ENCODE results near the gene ING3. TPM values are rescaled to one million over a fixed set of nuclear protein-coding genes. Genes with fewer than 3 reads are reported as not detected.

ING3 gene
- total and polyA plus RNA-seq, 9 of the 15 experiments (the other 6 are each of a cell fraction or from before 2014, with no cell fraction given) = 22.8 to 233 (median 50.4) TPM

DNA sequence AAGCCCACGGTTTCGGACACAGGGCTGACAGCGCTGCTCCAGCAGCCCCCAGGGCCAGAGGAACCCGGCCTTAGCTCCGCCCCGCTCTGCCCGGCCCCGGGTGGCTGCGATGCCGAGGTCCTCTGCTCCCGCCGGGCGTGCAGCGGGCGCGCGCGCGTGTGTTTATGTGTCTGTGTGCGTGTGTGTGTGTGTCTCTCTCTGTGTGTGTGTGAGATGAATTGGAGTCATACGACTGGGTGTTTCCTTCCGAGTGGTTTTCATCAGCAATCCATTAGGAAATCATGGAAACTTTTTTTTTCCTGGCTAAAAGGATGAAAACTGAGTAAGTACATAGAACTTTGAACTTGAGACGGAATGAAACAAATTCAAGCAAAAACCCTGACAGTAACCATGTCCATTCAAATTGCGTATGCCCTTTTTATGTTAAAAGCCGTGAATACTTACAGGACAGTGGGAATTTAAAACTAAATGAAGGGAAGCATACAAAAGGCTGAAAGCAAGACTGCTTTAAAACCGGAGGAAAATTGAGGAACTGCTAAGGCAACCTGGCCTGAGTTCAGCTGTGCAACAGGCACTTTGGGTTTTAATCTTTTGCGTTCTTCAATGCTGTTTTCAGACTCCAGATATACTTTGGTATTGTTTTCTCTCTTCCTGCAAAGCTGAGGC lies 38.1 kb downstream of the ING3 start, which contains the start of gene CPED1 (continued):
- TF ChIP-seq, protein P1, sequence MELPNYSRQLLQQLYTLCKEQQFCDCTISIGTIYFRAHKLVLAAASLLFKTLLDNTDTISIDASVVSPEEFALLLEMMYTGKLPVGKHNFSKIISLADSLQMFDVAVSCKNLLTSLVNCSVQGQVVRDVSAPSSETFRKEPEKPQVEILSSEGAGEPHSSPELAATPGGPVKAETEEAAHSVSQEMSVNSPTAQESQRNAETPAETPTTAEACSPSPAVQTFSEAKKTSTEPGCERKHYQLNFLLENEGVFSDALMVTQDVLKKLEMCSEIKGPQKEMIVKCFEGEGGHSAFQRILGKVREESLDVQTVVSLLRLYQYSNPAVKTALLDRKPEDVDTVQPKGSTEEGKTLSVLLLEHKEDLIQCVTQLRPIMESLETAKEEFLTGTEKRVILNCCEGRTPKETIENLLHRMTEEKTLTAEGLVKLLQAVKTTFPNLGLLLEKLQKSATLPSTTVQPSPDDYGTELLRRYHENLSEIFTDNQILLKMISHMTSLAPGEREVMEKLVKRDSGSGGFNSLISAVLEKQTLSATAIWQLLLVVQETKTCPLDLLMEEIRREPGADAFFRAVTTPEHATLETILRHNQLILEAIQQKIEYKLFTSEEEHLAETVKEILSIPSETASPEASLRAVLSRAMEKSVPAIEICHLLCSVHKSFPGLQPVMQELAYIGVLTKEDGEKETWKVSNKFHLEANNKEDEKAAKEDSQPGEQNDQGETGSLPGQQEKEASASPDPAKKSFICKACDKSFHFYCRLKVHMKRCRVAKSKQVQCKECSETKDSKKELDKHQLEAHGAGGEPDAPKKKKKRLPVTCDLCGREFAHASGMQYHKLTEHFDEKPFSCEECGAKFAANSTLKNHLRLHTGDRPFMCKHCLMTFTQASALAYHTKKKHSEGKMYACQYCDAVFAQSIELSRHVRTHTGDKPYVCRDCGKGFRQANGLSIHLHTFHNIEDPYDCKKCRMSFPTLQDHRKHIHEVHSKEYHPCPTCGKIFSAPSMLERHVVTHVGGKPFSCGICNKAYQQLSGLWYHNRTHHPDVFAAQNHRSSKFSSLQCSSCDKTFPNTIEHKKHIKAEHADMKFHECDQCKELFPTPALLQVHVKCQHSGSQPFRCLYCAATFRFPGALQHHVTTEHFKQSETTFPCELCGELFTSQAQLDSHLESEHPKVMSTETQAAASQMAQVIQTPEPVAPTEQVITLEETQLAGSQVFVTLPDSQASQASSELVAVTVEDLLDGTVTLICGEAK (IDR thresholded peaks at IDR 0.05) = peak; percentile 50; the same call in 1 of the 2 replicates
- TF ChIP-seq, protein P1 (CRISPR knock-in tag; IDR thresholded peaks at IDR 0.05) = no peak
- TF ChIP-seq, protein P2, sequence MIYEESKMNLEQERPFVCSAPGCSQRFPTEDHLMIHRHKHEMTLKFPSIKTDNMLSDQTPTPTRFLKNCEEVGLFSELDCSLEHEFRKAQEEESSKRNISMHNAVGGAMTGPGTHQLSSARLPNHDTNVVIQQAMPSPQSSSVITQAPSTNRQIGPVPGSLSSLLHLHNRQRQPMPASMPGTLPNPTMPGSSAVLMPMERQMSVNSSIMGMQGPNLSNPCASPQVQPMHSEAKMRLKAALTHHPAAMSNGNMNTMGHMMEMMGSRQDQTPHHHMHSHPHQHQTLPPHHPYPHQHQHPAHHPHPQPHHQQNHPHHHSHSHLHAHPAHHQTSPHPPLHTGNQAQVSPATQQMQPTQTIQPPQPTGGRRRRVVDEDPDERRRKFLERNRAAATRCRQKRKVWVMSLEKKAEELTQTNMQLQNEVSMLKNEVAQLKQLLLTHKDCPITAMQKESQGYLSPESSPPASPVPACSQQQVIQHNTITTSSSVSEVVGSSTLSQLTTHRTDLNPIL (CRISPR knock-in tag; IDR thresholded peaks at IDR 0.05) = peak; percentile 19; the same call in 1 of the 2 replicates
- TF ChIP-seq, protein P3, sequence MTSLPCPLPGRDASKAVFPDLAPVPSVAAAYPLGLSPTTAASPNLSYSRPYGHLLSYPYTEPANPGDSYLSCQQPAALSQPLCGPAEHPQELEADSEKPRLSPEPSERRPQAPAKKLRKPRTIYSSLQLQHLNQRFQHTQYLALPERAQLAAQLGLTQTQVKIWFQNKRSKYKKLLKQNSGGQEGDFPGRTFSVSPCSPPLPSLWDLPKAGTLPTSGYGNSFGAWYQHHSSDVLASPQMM (CRISPR knock-in tag; IDR thresholded peaks at IDR 0.05) = no peak
- TF ChIP-seq FOXA1 (IDR thresholded peaks at IDR 0.05; ENCODE audit: borderline replicate concordance) = no peak
- TF ChIP-seq, protein P4, sequence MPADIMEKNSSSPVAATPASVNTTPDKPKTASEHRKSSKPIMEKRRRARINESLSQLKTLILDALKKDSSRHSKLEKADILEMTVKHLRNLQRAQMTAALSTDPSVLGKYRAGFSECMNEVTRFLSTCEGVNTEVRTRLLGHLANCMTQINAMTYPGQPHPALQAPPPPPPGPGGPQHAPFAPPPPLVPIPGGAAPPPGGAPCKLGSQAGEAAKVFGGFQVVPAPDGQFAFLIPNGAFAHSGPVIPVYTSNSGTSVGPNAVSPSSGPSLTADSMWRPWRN (IDR thresholded peaks at IDR 0.05; ENCODE audit: low read depth) = peak; percentile 48; the same call in 1 of the 2 replicates
- TF ChIP-seq PURB (CRISPR knock-in tag; IDR thresholded peaks at IDR 0.05; ENCODE audit: low read depth) = no peak
- no peak for TF ChIP-seq RHOXF2B (CRISPR knock-in tag; conservative IDR thresholded peaks at IDR 0.05)
- TF ChIP-seq SMARCC2 (IDR thresholded peaks at IDR 0.05; ENCODE audit: low read depth) = no peak; the same call in 1 of the 2 replicates
- no peak for TF ChIP-seq BMI1 (IDR thresholded peaks at IDR 0.05; ENCODE audit: low read length)
- TF ChIP-seq PHF8 (IDR thresholded peaks at IDR 0.05; ENCODE audit: borderline replicate concordance, low read length) = peak; percentile 10; the same call in 1 of the 2 replicates
